Activated CD8-positive, alpha-beta T cell treated with anti-CD3 and anti-CD28 coated beads, Interleukin-2, amount 10 ng/mL, durations not matched to agents 7 days and 5 days (primary cell): Measurements from ENCODE around the gene BCL6. TPM values are rescaled to one million over a fixed set of nuclear protein-coding genes. Genes with fewer than 3 reads are reported as not detected.

ENCODE experiments used
- ATAC-seq: fragments of 150-1000 bp; cut with Tn5 transposase; one replicate; pipeline ENCODE4 v1.10.0; 2021; ENCODE audit warnings: moderate library complexity
- CTCF ChIA-PET: fragments of 350-600 bp; sonication (Branson Sonifier 250); formaldehyde crosslinking; loops from one replicate; lab custom pipeline; 2021; ENCODE audit warnings: antibody characterized with exemption; lab: Charles Lee
- POLR2A ChIA-PET: fragments of 350-600 bp; sonication (Branson Sonifier 250); formaldehyde crosslinking; loops from one replicate; lab custom pipeline; 2021; ENCODE audit warnings: antibody characterized with exemption; lab: Charles Lee
- DNase-seq: peaks from one replicate; pipeline ENCODE4 v3.0.0-alpha.2; 2020
- H3K27ac Mint-ChIP-seq: one replicate; pipeline ENCODE4 v1.8.0; 2021; ENCODE audit warnings: mild to moderate bottlenecking, mixed read lengths
- H3K27me3 Mint-ChIP-seq: one replicate; pipeline ENCODE4 v1.8.0; 2021; ENCODE audit warnings: low read depth, mixed read lengths
- H3K36me3 Mint-ChIP-seq: one replicate; pipeline ENCODE4 v1.8.0; 2021; ENCODE audit warnings: low read depth, mixed read lengths
- H3K4me1 Mint-ChIP-seq: one replicate; pipeline ENCODE4 v1.8.0; 2021; ENCODE audit warnings: low read depth, mixed read lengths
- H3K4me3 Mint-ChIP-seq: one replicate; pipeline ENCODE4 v1.8.0; 2021; ENCODE audit warnings: mild to moderate bottlenecking, mixed read lengths
- H3K9me3 Mint-ChIP-seq: one replicate; pipeline ENCODE4 v1.8.0; 2022; ENCODE audit warnings: mixed read lengths; ENCODE audit not compliant: insufficient read depth
- total RNA-seq, 2 experiments: library from RNA; stranded (reverse); gene quantifications; one replicate each; pipeline ENCODE4 v1.2.3, GENCODE V29; 2021

The BCL6 gene
- total RNA-seq, 2 experiments from 2014 or later: 11.8 to 12.6 TPM

- no peak for ATAC-seq
- Mint-ChIP-seq H3K4me3 (no peak overlapping the region), H3K27me3 (no peaks in the 10 kb centered on the region), H3K36me3 (peaks cover 43% of the 10 kb centered on the region), H3K9me3 (no peaks in the 10 kb centered on the region), H3K27ac (no peak overlapping the region), H3K4me1 (no peaks in the 10 kb centered on the region)
- no peak for DNase-seq
- CTCF ChIA-PET: interaction anchor here (3.3 kb wide), 1 partner anchor 14 kb away, joined by 16 read pairs; no protein-coding TSS in a partner anchor
- POLR2A ChIA-PET: interaction anchor here (0.6 kb wide), 1 partner anchor 48 kb away, joined by 5 read pairs; no protein-coding TSS in a partner anchor
These were observed 19.5 kb downstream of the BCL6 start for GRCh38 chr3:187725653-187726370.

- Mint-ChIP-seq H3K27ac (no peak overlapping the region), H3K27me3 (no peaks in the 10 kb centered on the region), H3K36me3 (peaks cover 43% of the 10 kb centered on the region), H3K9me3 (no peaks in the 10 kb centered on the region), H3K4me1 (no peaks in the 10 kb centered on the region), H3K4me3 (no peak overlapping the region)
- DNase-seq: no peak
- ChIA-PET POLR2A (no interaction called here), CTCF (no interaction called here)
- ATAC-seq: no peak
These were observed 20.0 kb downstream of the BCL6 start for GRCh38 chr3:187725224-187725623.

GRCh38 chr3:187722206-187722612, 23.1 kb downstream of the BCL6 start:
- no peak overlapping the region for H3K27ac Mint-ChIP-seq
- H3K4me3 Mint-ChIP-seq: no peak overlapping the region
- no peaks in the 10 kb centered on the region for H3K4me1 Mint-ChIP-seq
- H3K27me3 Mint-ChIP-seq: no peaks in the 10 kb centered on the region
- ChIA-PET POLR2A (no interaction called here), CTCF (interaction anchor here (1.2 kb wide), 1 partner anchor 1319 kb away, joined by 3 read pairs; no protein-coding TSS in a partner anchor)
- no peak for DNase-seq
- H3K36me3 Mint-ChIP-seq: peaks cover 36% of the 10 kb centered on the region
- ATAC-seq: no peak
- H3K9me3 Mint-ChIP-seq: no peaks in the 10 kb centered on the region

GRCh38 chr3:187721055-187721454, 24.2 kb downstream of the BCL6 start:
- POLR2A ChIA-PET: no interaction called here
- peaks cover 36% of the 10 kb centered on the region for H3K36me3 Mint-ChIP-seq
- CTCF ChIA-PET: interaction anchor here (0.9 kb wide), 1 partner anchor 402 kb away, joined by 4 read pairs; no protein-coding TSS in a partner anchor

GRCh38 chr3:187720337-187720670, 25.0 kb downstream of the BCL6 start:
- Mint-ChIP-seq H3K9me3 (no peaks in the 10 kb centered on the region), H3K4me3 (no peak overlapping the region), H3K27me3 (no peaks in the 10 kb centered on the region), H3K36me3 (peaks cover 33% of the 10 kb centered on the region), H3K4me1 (no peaks in the 10 kb centered on the region), H3K27ac (no peak overlapping the region)
- DNase-seq (no peak), ATAC-seq (no peak)
- ChIA-PET CTCF (interaction anchor here (1.1 kb wide), 3 partner anchors 18 to 1235 kb away, joined by 3 to 5 read pairs (median 3); no protein-coding TSS in a partner anchor), POLR2A (no interaction called here)

More at GRCh38 chr3:187721055-187721454, 24.2 kb downstream of the BCL6 start:
- no peak overlapping the region for H3K27ac Mint-ChIP-seq
- no peaks in the 10 kb centered on the region for H3K27me3 Mint-ChIP-seq
- no peak for DNase-seq
- H3K4me1 Mint-ChIP-seq: no peaks in the 10 kb centered on the region
- ATAC-seq: no peak
- H3K9me3 Mint-ChIP-seq: no peaks in the 10 kb centered on the region
- no peak overlapping the region for H3K4me3 Mint-ChIP-seq

- Mint-ChIP-seq H3K27me3 (peaks cover under 1% of the 10 kb centered on the region), H3K4me1 (no peaks in the 10 kb centered on the region), H3K9me3 (no peaks in the 10 kb centered on the region), H3K4me3 (no peak overlapping the region), H3K36me3 (peaks cover 28% of the 10 kb centered on the region), H3K27ac (no peak overlapping the region)
- ChIA-PET CTCF (interaction anchor here (1.1 kb wide), 3 partner anchors 19 to 1235 kb away, joined by 3 to 5 read pairs (median 3); no protein-coding TSS in a partner anchor), POLR2A (no interaction called here)
- ATAC-seq (no peak), DNase-seq (no peak)
These were observed 25.5 kb downstream of the BCL6 start for GRCh38 chr3:187719628-187720336.

GRCh38 chr3:187718802-187719201, 26.5 kb downstream of the BCL6 start:
- Mint-ChIP-seq H3K27ac (no peak overlapping the region), H3K36me3 (peaks cover 21% of the 10 kb centered on the region), H3K9me3 (no peaks in the 10 kb centered on the region), H3K4me1 (peaks cover 9% of the 10 kb centered on the region), H3K27me3 (peaks cover 4% of the 10 kb centered on the region), H3K4me3 (no peak overlapping the region)
- ChIA-PET CTCF (interaction anchor here (1.1 to 6.5 kb wide), 2 partner anchors 39 to 399 kb away, joined by 4 to 79 read pairs; no protein-coding TSS in a partner anchor), POLR2A (no interaction called here)
- ATAC-seq (no peak), DNase-seq (no peak)

- Mint-ChIP-seq H3K27me3 (peaks cover 4% of the 10 kb centered on the region), H3K27ac (no peak overlapping the region), H3K4me1 (peaks cover 13% of the 10 kb centered on the region), H3K4me3 (no peak overlapping the region), H3K36me3 (peaks cover 11% of the 10 kb centered on the region), H3K9me3 (no peaks in the 10 kb centered on the region)
- ATAC-seq (no peak), DNase-seq (no peak)
- ChIA-PET POLR2A (no interaction called here), CTCF (interaction anchor here (1.0 to 6.5 kb wide), 5 partner anchors 13 to 398 kb away, joined by 3 to 79 read pairs (median 6); partner anchors contain the start of gene RTP2)
These were observed 27.7 kb downstream of the BCL6 start for GRCh38 chr3:187717572-187717971.

- ATAC-seq: peak; percentile 80
- DNase-seq: peak; percentile 82
- Mint-ChIP-seq H3K27me3 (peaks cover 4% of the 10 kb centered on the region), H3K27ac (no peak overlapping the region), H3K4me3 (no peak overlapping the region), H3K9me3 (no peaks in the 10 kb centered on the region), H3K36me3 (no peaks in the 10 kb centered on the region), H3K4me1 (peaks cover 13% of the 10 kb centered on the region)
- POLR2A ChIA-PET: no interaction called here
- CTCF ChIA-PET: interaction anchor here (0.7 to 6.5 kb wide), 22 partner anchors 9 to 1243 kb away, joined by 3 to 79 read pairs (median 4); partner anchors contain the start of gene RTP2
These were observed 30.8 kb downstream of the BCL6 start for GRCh38 chr3:187714404-187714979.

- Mint-ChIP-seq H3K4me3 (no peak overlapping the region), H3K36me3 (no peaks in the 10 kb centered on the region), H3K27me3 (peaks cover 4% of the 10 kb centered on the region), H3K4me1 (peaks cover 13% of the 10 kb centered on the region), H3K27ac (no peak overlapping the region), H3K9me3 (no peaks in the 10 kb centered on the region)
- ChIA-PET CTCF (interaction anchor here (0.7 to 6.5 kb wide), 13 partner anchors 9 to 493 kb away, joined by 3 to 79 read pairs (median 5); partner anchors contain the start of gene RTP2), POLR2A (no interaction called here)
- peak; percentile 42 for DNase-seq
- peak; percentile 84 for ATAC-seq
These were observed 31.8 kb downstream of the BCL6 start for GRCh38 chr3:187713504-187713903.

GRCh38 chr3:187709155-187709554, 36.1 kb downstream of the BCL6 start:
- ChIA-PET CTCF (interaction anchor here (1.3 kb wide), 1 partner anchor 135 kb away, joined by 3 read pairs; no protein-coding TSS in a partner anchor), POLR2A (no interaction called here)
- H3K36me3 Mint-ChIP-seq: no peaks in the 10 kb centered on the region
- H3K27ac Mint-ChIP-seq: no peak overlapping the region
- no peaks in the 10 kb centered on the region for H3K9me3 Mint-ChIP-seq
- H3K4me1 Mint-ChIP-seq: peaks cover 8% of the 10 kb centered on the region
- no peak overlapping the region for H3K4me3 Mint-ChIP-seq
- no peak for DNase-seq
- H3K27me3 Mint-ChIP-seq: peaks cover 7% of the 10 kb centered on the region
- no peak for ATAC-seq
